ENCODE results near the gene APOA5.
"Not testable (repeated sequence)": the region's sequence is repeated elsewhere in the genome, so short reads cannot be mapped to it uniquely, and the experiment has no call there.

Gene APOA5

GRCh38 chr11:116791813-116792143 lies at the start of gene APOA5:
Gene APOA5, minus strand, starts transcription at chr11:116791879. Its CDS starts 19 bp downstream, at chr11:116791860.
- DNase-seq (ENCODE audit: low spot score): no peak

GRCh38 chr11:116840746-116841296 lies 49.1 kb upstream of the APOA5 start:
- no peak for DNase-seq (ENCODE audit: low spot score)

GRCh38 chr11:116840224-116840745 lies 48.6 kb upstream of the APOA5 start:
- DNase-seq (ENCODE audit: low spot score): peak; percentile 47

- no peak for DNase-seq (ENCODE audit: low spot score)
Measured at GRCh38 chr11:116838321-116839084, 46.8 kb upstream of the APOA5 start.

- DNase-seq (ENCODE audit: low spot score): no peak
Measured at GRCh38 chr11:116837231-116838091, 45.8 kb upstream of the APOA5 start, which contains the start of gene APOA1. Gene APOA1, minus strand, starts transcription at chr11:116837622. Its CDS starts 235 bp downstream, at chr11:116837387.

- no peak for DNase-seq (ENCODE audit: low spot score)
Measured at GRCh38 chr11:116836632-116836991, 44.9 kb upstream of the APOA5 start.

GRCh38 chr11:116835791-116836631 lies 44.3 kb upstream of the APOA5 start:
- DNase-seq (ENCODE audit: low spot score): peak; percentile 98

- DNase-seq (ENCODE audit: low spot score): no peak
Measured at GRCh38 chr11:116835042-116835772, 43.5 kb upstream of the APOA5 start.

- DNase-seq (ENCODE audit: low spot score): not testable (repeated sequence)
Measured at GRCh38 chr11:116834535-116835041, 42.9 kb upstream of the APOA5 start.

- DNase-seq (ENCODE audit: low spot score): no peak
Measured at GRCh38 chr11:116833816-116834534, 42.3 kb upstream of the APOA5 start.

- no peak for DNase-seq (ENCODE audit: low spot score)
Measured at GRCh38 chr11:116833491-116833815, 41.8 kb upstream of the APOA5 start.

- no peak for DNase-seq (ENCODE audit: low spot score)
Measured at GRCh38 chr11:116832350-116833290, 40.9 kb upstream of the APOA5 start.

GRCh38 chr11:116831790-116832349 lies 40.2 kb upstream of the APOA5 start:
- DNase-seq (ENCODE audit: low spot score): no peak

GRCh38 chr11:116830184-116830912 lies 38.7 kb upstream of the APOA5 start:
- no peak for DNase-seq (ENCODE audit: low spot score)

GRCh38 chr11:116829525-116830183 lies 38.0 kb upstream of the APOA5 start, which contains the start of gene APOC3:
Gene APOC3, plus strand, starts transcription at chr11:116829907. Its CDS starts 676 bp downstream, at chr11:116830583.
- DNase-seq (ENCODE audit: low spot score): no peak

GRCh38 chr11:116828632-116829524 lies 37.2 kb upstream of the APOA5 start:
- no peak for DNase-seq (ENCODE audit: low spot score)

Data from AG20443 (cell line).